GM12801 (cell line): ENCODE measurements around the gene SFSWAP.

Experiments used
- TF ChIP-seq, protein P1 (sequence below): IDR thresholded peaks from one replicate; pipeline ENCODE4 v1.5.1; 2011; ENCODE audit warnings: control low read depth; ENCODE audit not compliant: insufficient read length; ENCODE audit errors: extremely low read depth

SFSWAP gene

GRCh38 chr12:131833896-131834641 lies 123.2 kb downstream of the SFSWAP start:
- TF ChIP-seq, protein P1, sequence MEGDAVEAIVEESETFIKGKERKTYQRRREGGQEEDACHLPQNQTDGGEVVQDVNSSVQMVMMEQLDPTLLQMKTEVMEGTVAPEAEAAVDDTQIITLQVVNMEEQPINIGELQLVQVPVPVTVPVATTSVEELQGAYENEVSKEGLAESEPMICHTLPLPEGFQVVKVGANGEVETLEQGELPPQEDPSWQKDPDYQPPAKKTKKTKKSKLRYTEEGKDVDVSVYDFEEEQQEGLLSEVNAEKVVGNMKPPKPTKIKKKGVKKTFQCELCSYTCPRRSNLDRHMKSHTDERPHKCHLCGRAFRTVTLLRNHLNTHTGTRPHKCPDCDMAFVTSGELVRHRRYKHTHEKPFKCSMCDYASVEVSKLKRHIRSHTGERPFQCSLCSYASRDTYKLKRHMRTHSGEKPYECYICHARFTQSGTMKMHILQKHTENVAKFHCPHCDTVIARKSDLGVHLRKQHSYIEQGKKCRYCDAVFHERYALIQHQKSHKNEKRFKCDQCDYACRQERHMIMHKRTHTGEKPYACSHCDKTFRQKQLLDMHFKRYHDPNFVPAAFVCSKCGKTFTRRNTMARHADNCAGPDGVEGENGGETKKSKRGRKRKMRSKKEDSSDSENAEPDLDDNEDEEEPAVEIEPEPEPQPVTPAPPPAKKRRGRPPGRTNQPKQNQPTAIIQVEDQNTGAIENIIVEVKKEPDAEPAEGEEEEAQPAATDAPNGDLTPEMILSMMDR, result no peak

GRCh38 chr12:131834798-131835615 lies 124.1 kb downstream of the SFSWAP start:
- TF ChIP-seq, protein P1, result no peak

DNA sequence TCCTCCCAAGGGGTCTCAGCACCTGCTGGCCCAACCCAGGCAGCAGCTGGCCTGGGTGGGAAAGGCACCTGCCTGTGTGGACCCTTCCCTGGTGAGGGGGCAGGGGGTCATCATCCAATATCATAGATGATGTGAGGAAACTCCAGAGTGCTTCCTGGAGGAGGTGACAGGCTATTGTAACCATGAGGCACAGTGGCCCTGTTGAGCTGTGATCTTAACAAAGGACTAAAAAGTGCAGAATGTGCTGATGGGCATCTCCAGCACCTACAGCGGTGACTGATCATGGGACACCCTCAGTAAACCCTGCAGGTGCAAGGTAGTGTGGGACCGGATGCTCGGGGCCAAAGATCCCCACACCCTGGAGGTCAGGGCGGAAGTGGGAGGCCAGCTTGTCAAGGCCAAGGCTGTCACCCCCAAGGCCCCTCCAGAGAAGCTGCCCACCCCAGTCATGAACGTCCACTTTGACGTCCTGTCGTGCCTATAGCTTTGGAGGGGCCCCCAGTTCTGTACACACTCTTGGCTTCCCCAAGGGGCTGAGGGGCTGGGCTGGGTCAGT lies 124.8 kb downstream of the SFSWAP start:
- TF ChIP-seq, protein P1, result no peak

DNA sequence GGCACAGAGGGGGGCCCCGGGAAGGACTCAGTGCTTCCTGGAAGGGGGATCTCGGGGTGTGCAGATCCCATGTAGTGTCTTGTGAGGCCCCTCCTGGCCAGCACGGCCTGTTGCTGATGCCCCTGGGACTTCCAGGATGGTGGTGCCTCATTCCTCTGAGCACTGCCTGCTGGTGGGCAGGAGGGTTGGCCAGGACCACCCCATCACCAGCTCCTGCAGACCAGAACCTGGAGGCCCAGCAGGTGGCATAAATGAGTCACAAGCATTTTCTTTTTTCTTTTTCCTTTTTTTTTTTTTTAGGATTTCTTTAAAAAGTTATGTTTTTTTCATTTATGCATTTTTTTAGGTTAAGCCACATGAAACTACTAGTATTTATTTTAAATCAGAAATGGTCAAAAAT lies 125.3 kb downstream of the SFSWAP start:
- TF ChIP-seq, protein P1, result no peak

DNA sequence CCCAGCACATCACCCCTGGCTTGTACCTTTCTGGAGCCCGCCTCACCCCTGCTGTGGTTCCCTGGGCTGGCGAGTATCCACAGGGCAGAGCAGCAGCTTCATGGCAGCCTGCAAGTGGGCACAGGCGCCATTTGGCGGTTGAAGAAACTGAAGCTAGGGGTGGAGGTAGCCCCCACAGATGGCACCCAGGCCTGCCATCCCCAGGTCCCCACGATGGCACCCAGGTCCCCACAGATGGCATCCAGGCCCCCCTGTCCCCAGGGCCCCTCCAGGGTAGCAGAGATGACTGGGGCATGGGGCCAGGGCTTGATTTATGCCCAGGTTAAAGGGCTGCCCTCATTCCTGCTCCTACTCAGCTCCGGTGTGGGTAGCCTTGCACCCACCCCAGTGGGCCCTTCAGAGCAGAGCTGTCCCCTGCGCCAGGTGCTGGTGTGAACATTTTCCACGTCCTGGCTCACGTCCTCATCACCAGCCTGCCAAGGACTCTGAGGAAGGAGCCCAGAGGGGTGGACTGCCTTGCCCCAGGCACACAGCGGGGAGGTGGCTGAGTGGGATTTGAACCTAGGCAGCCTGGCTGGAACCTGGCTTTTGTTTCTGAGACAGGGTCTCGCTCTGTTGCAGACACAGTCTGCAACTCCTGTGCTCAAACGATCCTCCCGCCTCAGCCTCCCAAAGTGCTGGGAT lies 126.0 kb downstream of the SFSWAP start:
- TF ChIP-seq, protein P1, result no peak

GRCh38 chr12:131840643-131841416 lies 129.9 kb downstream of the SFSWAP start:
- TF ChIP-seq, protein P1, result no peak
